DOHH2 (cell line): ENCODE results near the gene ABHD17B.
A peak's percentile ranks its signal among the peaks of the same experiment; 100 is the strongest.
"Not testable (repeated sequence)": the region's sequence is repeated elsewhere in the genome, so short reads cannot be mapped to it uniquely, and the experiment has no call there.

Experiments
- H3F3A ChIP-seq: fragments of 200-600 bp; sonication (generic), shearing (Covaris generic); 2 replicates; pipeline ENCODE4 v1.6.0; 2016; ENCODE audit warnings: antibody characterized with exemption, mild to moderate bottlenecking; ENCODE audit not compliant: control insufficient read depth, insufficient read depth
- H3K27ac ChIP-seq: fragments of 200-600 bp; sonication (generic); 2 replicates; pipeline ENCODE4 v1.5.1; 2014; ENCODE audit warnings: low read depth, mild to moderate bottlenecking, low read length, moderate library complexity
- H3K27me3 ChIP-seq: fragments of 200-600 bp; sonication (generic); 2 replicates; pipeline ENCODE4 v1.6.1; 2014; ENCODE audit warnings: mild to moderate bottlenecking, low read length, mixed read lengths; ENCODE audit not compliant: control insufficient read depth
- H3K36me3 ChIP-seq: fragments of 200-600 bp; sonication (generic); 2 replicates; pipeline ENCODE4 v1.6.1; 2014; ENCODE audit warnings: mild to moderate bottlenecking, low read length, moderate library complexity, mixed read lengths; ENCODE audit not compliant: control insufficient read depth
- H3K4me1 ChIP-seq: fragments of 200-600 bp; sonication (generic); 2 replicates; pipeline ENCODE4 v1.6.1; 2014; ENCODE audit warnings: mild to moderate bottlenecking, low read length, mixed read lengths; ENCODE audit not compliant: control insufficient read depth
- H3K4me2 ChIP-seq: fragments of 200-600 bp; sonication (generic); 2 replicates; pipeline ENCODE4 v1.6.0; 2014; ENCODE audit warnings: mild to moderate bottlenecking, low read length, moderate library complexity
- H3K4me3 ChIP-seq: fragments of 200-600 bp; sonication (generic); 2 replicates; pipeline ENCODE4 v1.5.1; 2014; ENCODE audit warnings: mild to moderate bottlenecking, low read length, mixed read lengths
- H3K79me2 ChIP-seq: fragments of 200-600 bp; sonication (generic); 2 replicates; pipeline ENCODE4 v1.6.1; 2014; ENCODE audit warnings: mild to moderate bottlenecking, low read length, mixed read lengths; ENCODE audit not compliant: control insufficient read depth
- H3K9me2 ChIP-seq: fragments of 200-600 bp; sonication (generic); replicated peaks from 2 replicates; pipeline ENCODE4 v1.6.1; 2014; ENCODE audit warnings: mild to moderate bottlenecking, low read length, mixed read lengths; ENCODE audit not compliant: control insufficient read depth
- H3K9me3 ChIP-seq: fragments of 200-600 bp; sonication (generic); 2 replicates; pipeline ENCODE4 v1.6.1; 2014; ENCODE audit warnings: antibody characterized with exemption, low read length, mixed read lengths; ENCODE audit not compliant: control insufficient read depth, insufficient read depth
- H4K20me1 ChIP-seq: fragments of 200-600 bp; sonication (generic); 2 replicates; pipeline ENCODE4 v1.6.0; 2014; ENCODE audit warnings: low read depth, mild to moderate bottlenecking, antibody characterized with exemption, low read length, moderate library complexity; ENCODE audit not compliant: control insufficient read depth, insufficient read depth
- EZH2phosphoT487 ChIP-seq: fragments of 200-600 bp; sonication (generic); IDR thresholded peaks from 2 replicates; pipeline ENCODE4 v1.6.1; 2017; ENCODE audit warnings: borderline replicate concordance, mild to moderate bottlenecking, antibody characterized with exemption, low read length, moderate library complexity, mixed read lengths
- TF ChIP-seq, protein P1 (sequence below): fragments of 200-600 bp; sonication (generic); IDR thresholded peaks from one replicate; pipeline ENCODE4 v1.5.1; 2014; ENCODE audit warnings: antibody characterized with exemption, mild to moderate bottlenecking, low read depth, low read length; ENCODE audit not compliant: poor library complexity, severe bottlenecking

The ABHD17B gene

DNA sequence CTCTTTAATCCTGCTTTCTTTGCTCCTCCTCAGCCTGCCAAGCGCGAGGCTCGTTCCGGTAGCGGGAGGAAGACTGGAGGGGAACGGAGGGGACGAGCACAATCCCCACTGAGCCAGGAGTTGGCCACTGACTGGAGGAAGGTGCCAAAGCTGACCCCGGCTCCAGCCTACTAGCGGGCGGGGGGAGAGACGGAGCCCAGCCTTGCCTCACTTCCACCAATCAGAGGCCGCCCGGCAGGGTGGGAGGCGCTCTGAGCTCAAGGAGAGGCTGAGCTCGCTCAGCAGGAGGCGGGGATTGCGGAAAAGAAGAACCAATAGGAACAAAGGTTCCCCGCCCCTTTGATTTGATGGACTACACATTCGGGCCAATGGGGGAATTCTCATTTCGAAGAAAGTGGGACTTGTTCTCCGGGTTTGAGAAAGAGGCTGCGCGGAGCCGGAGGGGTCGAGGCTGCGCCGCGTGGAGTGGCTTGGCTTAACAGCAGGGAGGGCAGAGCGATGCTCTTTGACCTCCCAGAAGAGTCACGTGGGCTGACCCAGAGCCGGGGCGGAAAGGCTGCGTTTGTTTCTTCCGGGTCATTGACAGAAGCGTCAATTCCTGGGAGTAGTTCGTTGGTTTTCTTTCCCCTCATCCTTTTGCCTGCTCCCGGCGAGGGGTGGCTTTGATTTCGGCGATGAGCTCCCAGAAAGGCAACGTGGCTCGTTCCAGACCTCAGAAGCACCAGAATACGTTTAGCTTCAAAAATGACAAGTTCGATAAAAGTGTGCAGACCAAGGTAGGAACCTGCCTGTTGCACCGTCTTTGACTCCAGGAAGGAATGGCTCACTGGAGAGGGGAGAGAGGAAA is at the start of gene ABHD17B, which contains the start of gene C9orf85:
Gene ABHD17B (minus strand): TSS at position 133 of the 847 bp plus-strand sequence. CDS start 36,113 bp downstream, outside the sequence.
Gene C9orf85 (plus strand): TSS at position 579 of the 847 bp plus-strand sequence. CDS start 96 bp downstream, at position 675.
- Histone ChIP-seq H3K4me2 (peak within 1 kb of the TSS; percentile 84), H3F3A (peaks cover 4% of the 10 kb centered on the region; the same call in 1 of the 2 replicates), H3K4me3 (peak within 1 kb of the TSS; percentile 99), H3K36me3 (peaks cover 30% of the 10 kb centered on the region), H3K9me2 (no peaks in the 10 kb centered on the region), H3K4me1 (peaks cover 52% of the 10 kb centered on the region), H3K27ac (peak within 1 kb of the TSS; percentile 78), H3K27me3 (no peaks in the 10 kb centered on the region), H3K9me3 (no peaks in the 10 kb centered on the region), H3K79me2 (peaks cover 96% of the 10 kb centered on the region), H4K20me1 (peaks cover 35% of the 10 kb centered on the region; the same call in 1 of the 2 replicates)
- TF ChIP-seq EZH2phosphoT487, result no peak
- TF ChIP-seq, protein P1, sequence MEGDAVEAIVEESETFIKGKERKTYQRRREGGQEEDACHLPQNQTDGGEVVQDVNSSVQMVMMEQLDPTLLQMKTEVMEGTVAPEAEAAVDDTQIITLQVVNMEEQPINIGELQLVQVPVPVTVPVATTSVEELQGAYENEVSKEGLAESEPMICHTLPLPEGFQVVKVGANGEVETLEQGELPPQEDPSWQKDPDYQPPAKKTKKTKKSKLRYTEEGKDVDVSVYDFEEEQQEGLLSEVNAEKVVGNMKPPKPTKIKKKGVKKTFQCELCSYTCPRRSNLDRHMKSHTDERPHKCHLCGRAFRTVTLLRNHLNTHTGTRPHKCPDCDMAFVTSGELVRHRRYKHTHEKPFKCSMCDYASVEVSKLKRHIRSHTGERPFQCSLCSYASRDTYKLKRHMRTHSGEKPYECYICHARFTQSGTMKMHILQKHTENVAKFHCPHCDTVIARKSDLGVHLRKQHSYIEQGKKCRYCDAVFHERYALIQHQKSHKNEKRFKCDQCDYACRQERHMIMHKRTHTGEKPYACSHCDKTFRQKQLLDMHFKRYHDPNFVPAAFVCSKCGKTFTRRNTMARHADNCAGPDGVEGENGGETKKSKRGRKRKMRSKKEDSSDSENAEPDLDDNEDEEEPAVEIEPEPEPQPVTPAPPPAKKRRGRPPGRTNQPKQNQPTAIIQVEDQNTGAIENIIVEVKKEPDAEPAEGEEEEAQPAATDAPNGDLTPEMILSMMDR, result no peak

DNA sequence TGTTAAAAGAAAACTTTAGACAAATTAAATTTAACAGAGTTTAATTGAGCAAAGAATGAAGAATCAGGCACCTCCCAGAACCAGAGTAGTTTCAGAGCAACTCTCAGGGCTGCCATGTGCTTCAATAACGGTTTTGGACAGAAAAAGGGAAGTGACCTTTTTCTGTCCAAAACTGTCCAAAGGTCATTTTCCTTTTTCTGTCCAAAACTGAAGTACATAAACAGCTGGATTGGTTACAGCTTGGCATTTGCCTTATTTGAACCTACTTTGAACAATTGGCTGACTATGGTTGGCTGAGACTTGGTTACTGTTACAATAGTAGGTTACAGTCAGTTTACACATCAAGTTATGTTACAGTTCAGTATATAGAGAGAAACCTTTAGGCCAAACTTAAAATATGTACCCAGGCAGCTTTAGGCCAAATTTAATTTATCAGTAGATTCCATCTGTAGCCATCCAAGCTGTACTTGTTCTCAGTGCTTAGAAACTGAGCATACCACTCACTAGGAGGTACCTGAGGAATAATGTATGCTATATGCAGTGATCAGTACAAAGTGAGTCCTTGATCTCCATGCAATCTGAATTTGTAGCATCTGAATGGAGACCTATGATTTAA is 44.4 kb upstream of the ABHD17B start:
- Histone ChIP-seq H3K9me2 (no peaks in the 10 kb centered on the region), H3F3A (no peaks in the 10 kb centered on the region), H4K20me1 (no peaks in the 10 kb centered on the region), H3K36me3 (no peaks in the 10 kb centered on the region; the same call in 1 of the 2 replicates), H3K27me3 (no peaks in the 10 kb centered on the region), H3K4me3 (no peak overlapping the region), H3K4me1 (peaks cover 8% of the 10 kb centered on the region), H3K4me2 (no peak overlapping the region), H3K27ac (no peak overlapping the region), H3K9me3 (no peaks in the 10 kb centered on the region), H3K79me2 (no peaks in the 10 kb centered on the region)
- TF ChIP-seq, protein P1, result no peak
- no peak for TF ChIP-seq EZH2phosphoT487

DNA sequence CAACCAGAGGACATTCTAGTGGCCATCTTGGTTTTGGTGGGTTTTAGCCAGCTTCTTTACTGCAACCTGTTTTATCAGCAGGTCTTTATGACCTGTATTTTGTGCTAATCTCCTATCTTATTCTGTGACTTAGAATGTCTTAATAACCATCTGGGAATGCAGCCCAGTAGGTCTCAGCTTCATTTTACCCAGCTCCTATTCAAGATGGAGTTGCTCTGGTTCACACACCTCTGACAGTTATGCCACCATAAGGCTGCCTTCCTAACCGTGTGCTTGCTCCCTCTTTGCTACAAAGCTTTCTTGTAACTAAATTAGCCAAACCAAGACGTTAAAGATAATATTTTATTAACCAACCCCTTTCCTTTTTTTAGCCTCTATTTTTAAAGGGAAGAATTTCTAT is 43.7 kb upstream of the ABHD17B start:
- not testable (repeated sequence) for H4K20me1 ChIP-seq, H3K9me3 ChIP-seq, H3K79me2 ChIP-seq, H3K9me2 ChIP-seq, H3K4me1 ChIP-seq, H3K27ac ChIP-seq, H3K27me3 ChIP-seq, H3K4me2 ChIP-seq, H3F3A ChIP-seq, H3K4me3 ChIP-seq, H3K36me3 ChIP-seq
